ENCODE data around the gene NRP1. TPM values are rescaled to one million over a fixed set of nuclear protein-coding genes. Genes with fewer than 3 reads are reported as not detected.
A peak's percentile ranks its signal among the peaks of the same experiment; 100 is the strongest.

The NRP1 gene
- polyA plus RNA-seq, 1 of the 3 experiments (the other 2 are of a cell fraction), result 129 TPM

GRCh38 chr10:33335551-33335800 is 1.0 kb upstream of the NRP1 start:
- Histone ChIP-seq H4K20me1 (ENCODE audit: insufficient read depth) (no peaks in the 10 kb centered on the region), H3K9me3 (no peaks in the 10 kb centered on the region), H3K27ac (ENCODE audit: low read depth in 2 of 2, low read length in 1 of 2) (peak overlapping the region; percentile 79 to 93), H3K36me3 (replicated peaks in 1 of 2; ENCODE audit: control insufficient read depth in 1 of 2, insufficient read depth in 2 of 2, low read length in 1 of 2) (peaks cover 0 to 22% of the 10 kb centered on the region in 2 experiments), H3F3A (replicated peaks; ENCODE audit: insufficient read depth) (peaks cover 25% of the 10 kb centered on the region), H3K4me3 (ENCODE audit: low read depth in 2 of 2, low read length in 1 of 2) (peak overlapping the region; percentile 90 to 92), H2AFZ (ENCODE audit: low read depth) (0 out of 2 replicates have a peak overlapping the region, but pooled peaks have one; percentile 50), H3K4me2 (peak overlapping the region; percentile 90), H3K9ac (peak overlapping the region; percentile 84), H3K9me2 (no peaks in the 10 kb centered on the region), H3K79me2 (ENCODE audit: insufficient read depth) (peaks cover 68% of the 10 kb centered on the region), H3K4me1 (ENCODE audit: control insufficient read depth in 1 of 2, insufficient read depth in 2 of 2, low read depth in 1 of 2, low read length in 1 of 2) (peaks cover 20 to 28% of the 10 kb centered on the region in 2 experiments), H3K27me3 (ENCODE audit: insufficient read depth) (no peaks in the 10 kb centered on the region)
- ChIA-PET POLR2A (interaction anchor here (0.8 kb wide), 1 partner anchor 142 kb away, joined by 3 read pairs; no protein-coding TSS in a partner anchor), CTCF (interaction anchor here (0.8 to 6.7 kb wide), 11 partner anchors 11 to 1301 kb away, joined by 3 to 102 read pairs (median 4); no protein-coding TSS in a partner anchor)
- WGBS (ENCODE audit: low lambda C conversion rate), result 0% methylated on average over 3 of the region's 21 CpGs
- no peak for DNase-seq
- no peak for TF ChIP-seq FOXM1 (IDR thresholded peaks at IDR 0.05; ENCODE audit: low read depth)
- TF ChIP-seq, protein P1, sequence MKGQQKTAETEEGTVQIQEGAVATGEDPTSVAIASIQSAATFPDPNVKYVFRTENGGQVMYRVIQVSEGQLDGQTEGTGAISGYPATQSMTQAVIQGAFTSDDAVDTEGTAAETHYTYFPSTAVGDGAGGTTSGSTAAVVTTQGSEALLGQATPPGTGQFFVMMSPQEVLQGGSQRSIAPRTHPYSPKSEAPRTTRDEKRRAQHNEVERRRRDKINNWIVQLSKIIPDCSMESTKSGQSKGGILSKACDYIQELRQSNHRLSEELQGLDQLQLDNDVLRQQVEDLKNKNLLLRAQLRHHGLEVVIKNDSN (IDR thresholded peaks at IDR 0.05; ENCODE audit: borderline replicate concordance, low read depth), result 0 out of 2 replicates have a peak, but pooled peaks have one; percentile 9

- Histone ChIP-seq H3K9ac (peak overlapping the region; percentile 84), H3K9me3 (no peaks in the 10 kb centered on the region), H3F3A (replicated peaks; ENCODE audit: insufficient read depth) (peaks cover 25% of the 10 kb centered on the region), H3K4me2 (peak overlapping the region; percentile 90), H3K27ac (ENCODE audit: low read depth in 2 of 2, low read length in 1 of 2) (peak overlapping the region; percentile 79 to 93), H2AFZ (ENCODE audit: low read depth) (peak overlapping the region; percentile 57; the same call in 1 of the 2 replicates), H3K9me2 (no peaks in the 10 kb centered on the region), H3K36me3 (replicated peaks in 1 of 2; ENCODE audit: control insufficient read depth in 1 of 2, insufficient read depth in 2 of 2, low read length in 1 of 2) (peaks cover 4 to 26% of the 10 kb centered on the region in 2 experiments), H3K4me3 (ENCODE audit: low read depth in 2 of 2, low read length in 1 of 2) (peak overlapping the region; percentile 90 to 92), H4K20me1 (ENCODE audit: insufficient read depth) (no peaks in the 10 kb centered on the region; the same call in 1 of the 2 replicates), H3K27me3 (ENCODE audit: insufficient read depth) (no peaks in the 10 kb centered on the region), H3K4me1 (ENCODE audit: control insufficient read depth in 1 of 2, insufficient read depth in 2 of 2, low read depth in 1 of 2, low read length in 1 of 2) (peaks cover 18 to 28% of the 10 kb centered on the region in 2 experiments), H3K79me2 (ENCODE audit: insufficient read depth) (peaks cover 73% of the 10 kb centered on the region)
- ChIA-PET CTCF (interaction anchor here (0.7 to 6.7 kb wide), 16 partner anchors 12 to 1302 kb away, joined by 3 to 102 read pairs (median 3); no protein-coding TSS in a partner anchor), POLR2A (interaction anchor here (0.8 kb wide), 1 partner anchor 142 kb away, joined by 3 read pairs; no protein-coding TSS in a partner anchor)
- peak; percentile 88 for DNase-seq
- under 1% methylated on average over 24 of the region's 68 CpGs for WGBS (ENCODE audit: low lambda C conversion rate)
- TF ChIP-seq ELF1 (IDR thresholded peaks at IDR 0.05) (no peak), EP300 (IDR thresholded peaks at IDR 0.05; ENCODE audit: borderline replicate concordance in 1 of 2, low read depth in 1 of 2, low read length in 1 of 2) (peak in 1 of 2 experiments; percentile 40; a peak in 1 of 4 replicates), NFIC (IDR thresholded peaks at IDR 0.05; ENCODE audit: borderline replicate concordance) (no peak; the same call in 1 of the 2 replicates), RXRA (IDR thresholded peaks at IDR 0.05; ENCODE audit: borderline replicate concordance, low read depth) (no peak), TAF1 (IDR thresholded peaks at IDR 0.05; ENCODE audit: borderline replicate concordance, low read depth, low read length) (peak; percentile 76), RFX5 (IDR thresholded peaks at IDR 0.05; ENCODE audit: low read length) (no peak), EZH2phosphoT487 (IDR thresholded peaks at IDR 0.05; ENCODE audit: borderline replicate concordance, low read depth) (no peak), CHD2 (IDR thresholded peaks at IDR 0.05; ENCODE audit: low read length, partially characterized antibody) (no peak), NRF1 (IDR thresholded peaks at IDR 0.05; ENCODE audit: low read depth, low read length) (no peak), FOSL2 (IDR thresholded peaks at IDR 0.05; ENCODE audit: borderline replicate concordance, low read depth) (no peak), TEAD4 (IDR thresholded peaks at IDR 0.05; ENCODE audit: borderline replicate concordance, insufficient read depth) (no peak)
- TF ChIP-seq, protein P1 (IDR thresholded peaks at IDR 0.05; ENCODE audit: borderline replicate concordance, low read depth), result no peak
- TF ChIP-seq, protein P2, sequence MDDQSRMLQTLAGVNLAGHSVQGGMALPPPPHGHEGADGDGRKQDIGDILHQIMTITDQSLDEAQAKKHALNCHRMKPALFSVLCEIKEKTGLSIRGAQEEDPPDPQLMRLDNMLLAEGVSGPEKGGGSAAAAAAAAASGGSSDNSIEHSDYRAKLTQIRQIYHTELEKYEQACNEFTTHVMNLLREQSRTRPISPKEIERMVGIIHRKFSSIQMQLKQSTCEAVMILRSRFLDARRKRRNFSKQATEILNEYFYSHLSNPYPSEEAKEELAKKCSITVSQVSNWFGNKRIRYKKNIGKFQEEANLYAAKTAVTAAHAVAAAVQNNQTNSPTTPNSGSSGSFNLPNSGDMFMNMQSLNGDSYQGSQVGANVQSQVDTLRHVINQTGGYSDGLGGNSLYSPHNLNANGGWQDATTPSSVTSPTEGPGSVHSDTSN (IDR thresholded peaks at IDR 0.05), result peak; percentile 26; the same call in 1 of the 2 replicates
- TF ChIP-seq, protein P3, sequence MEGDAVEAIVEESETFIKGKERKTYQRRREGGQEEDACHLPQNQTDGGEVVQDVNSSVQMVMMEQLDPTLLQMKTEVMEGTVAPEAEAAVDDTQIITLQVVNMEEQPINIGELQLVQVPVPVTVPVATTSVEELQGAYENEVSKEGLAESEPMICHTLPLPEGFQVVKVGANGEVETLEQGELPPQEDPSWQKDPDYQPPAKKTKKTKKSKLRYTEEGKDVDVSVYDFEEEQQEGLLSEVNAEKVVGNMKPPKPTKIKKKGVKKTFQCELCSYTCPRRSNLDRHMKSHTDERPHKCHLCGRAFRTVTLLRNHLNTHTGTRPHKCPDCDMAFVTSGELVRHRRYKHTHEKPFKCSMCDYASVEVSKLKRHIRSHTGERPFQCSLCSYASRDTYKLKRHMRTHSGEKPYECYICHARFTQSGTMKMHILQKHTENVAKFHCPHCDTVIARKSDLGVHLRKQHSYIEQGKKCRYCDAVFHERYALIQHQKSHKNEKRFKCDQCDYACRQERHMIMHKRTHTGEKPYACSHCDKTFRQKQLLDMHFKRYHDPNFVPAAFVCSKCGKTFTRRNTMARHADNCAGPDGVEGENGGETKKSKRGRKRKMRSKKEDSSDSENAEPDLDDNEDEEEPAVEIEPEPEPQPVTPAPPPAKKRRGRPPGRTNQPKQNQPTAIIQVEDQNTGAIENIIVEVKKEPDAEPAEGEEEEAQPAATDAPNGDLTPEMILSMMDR (IDR thresholded peaks at IDR 0.05), result peak; percentile 59
- TF ChIP-seq, protein P4, sequence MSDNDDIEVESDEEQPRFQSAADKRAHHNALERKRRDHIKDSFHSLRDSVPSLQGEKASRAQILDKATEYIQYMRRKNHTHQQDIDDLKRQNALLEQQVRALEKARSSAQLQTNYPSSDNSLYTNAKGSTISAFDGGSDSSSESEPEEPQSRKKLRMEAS (IDR thresholded peaks at IDR 0.05; ENCODE audit: low read depth), result 0 out of 2 replicates have a peak, but pooled peaks have one; percentile 55
Measured at GRCh38 chr10:33334805-33335550, 511 bp upstream of the NRP1 start.

All from SK-N-SH (cell line).